OCI-LY1 (cell line): ENCODE data around the gene TET1.
"Not testable (repeated sequence)": the region's sequence is repeated elsewhere in the genome, so short reads cannot be mapped to it uniquely, and the experiment has no call there.

ENCODE experiments used
- EZH2 ChIP-seq: fragments of 200-600 bp; sonication (generic), shearing (Covaris generic); IDR thresholded peaks from 2 replicates; pipeline ENCODE4 v1.8.0; 2017; ENCODE audit warnings: borderline replicate concordance, mixed run types, mild to moderate bottlenecking, antibody characterized with exemption, low read length, moderate library complexity, mixed read lengths
- TF ChIP-seq, protein P1 (sequence below): fragments of 200-600 bp; sonication (generic), shearing (Covaris generic); IDR thresholded peaks from 2 replicates; pipeline ENCODE4 v1.5.1; 2017; ENCODE audit warnings: mild to moderate bottlenecking, antibody characterized with exemption, low read length, moderate library complexity, mixed read lengths

DNA sequence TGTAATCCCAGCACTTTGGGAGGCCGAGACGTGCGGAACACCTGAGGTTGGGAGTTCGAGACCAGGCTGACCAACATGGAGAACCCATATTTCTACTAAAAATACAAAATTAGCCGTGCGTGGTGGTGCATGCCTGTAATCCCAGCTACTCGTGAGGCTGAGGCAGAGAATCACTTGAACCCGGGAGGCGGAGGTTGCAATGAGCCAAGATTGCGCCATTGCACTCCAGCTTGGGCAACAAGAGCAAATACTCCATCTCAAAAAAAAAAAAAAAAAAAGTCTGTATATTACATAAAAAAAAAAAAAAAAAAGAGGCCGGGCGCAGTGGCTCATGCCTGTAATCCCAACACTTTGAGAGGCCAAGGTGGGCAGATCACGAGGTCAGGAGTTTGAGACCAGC lies 152.9 kb downstream of the TET1 start:
- not testable (repeated sequence) for TF ChIP-seq EZH2
- TF ChIP-seq, protein P1, sequence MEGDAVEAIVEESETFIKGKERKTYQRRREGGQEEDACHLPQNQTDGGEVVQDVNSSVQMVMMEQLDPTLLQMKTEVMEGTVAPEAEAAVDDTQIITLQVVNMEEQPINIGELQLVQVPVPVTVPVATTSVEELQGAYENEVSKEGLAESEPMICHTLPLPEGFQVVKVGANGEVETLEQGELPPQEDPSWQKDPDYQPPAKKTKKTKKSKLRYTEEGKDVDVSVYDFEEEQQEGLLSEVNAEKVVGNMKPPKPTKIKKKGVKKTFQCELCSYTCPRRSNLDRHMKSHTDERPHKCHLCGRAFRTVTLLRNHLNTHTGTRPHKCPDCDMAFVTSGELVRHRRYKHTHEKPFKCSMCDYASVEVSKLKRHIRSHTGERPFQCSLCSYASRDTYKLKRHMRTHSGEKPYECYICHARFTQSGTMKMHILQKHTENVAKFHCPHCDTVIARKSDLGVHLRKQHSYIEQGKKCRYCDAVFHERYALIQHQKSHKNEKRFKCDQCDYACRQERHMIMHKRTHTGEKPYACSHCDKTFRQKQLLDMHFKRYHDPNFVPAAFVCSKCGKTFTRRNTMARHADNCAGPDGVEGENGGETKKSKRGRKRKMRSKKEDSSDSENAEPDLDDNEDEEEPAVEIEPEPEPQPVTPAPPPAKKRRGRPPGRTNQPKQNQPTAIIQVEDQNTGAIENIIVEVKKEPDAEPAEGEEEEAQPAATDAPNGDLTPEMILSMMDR: not testable (repeated sequence)
